GM03348 (cell line): Measurements from ENCODE around the gene NKX6-2.
"Not testable (repeated sequence)": the region's sequence is repeated elsewhere in the genome, so short reads cannot be mapped to it uniquely, and the experiment has no call there.

Experiments used
- DNase-seq: peaks from one replicate; pipeline ENCODE4 v3.0.0; 2012; ENCODE audit warnings: low spot score

NKX6-2 gene

DNA sequence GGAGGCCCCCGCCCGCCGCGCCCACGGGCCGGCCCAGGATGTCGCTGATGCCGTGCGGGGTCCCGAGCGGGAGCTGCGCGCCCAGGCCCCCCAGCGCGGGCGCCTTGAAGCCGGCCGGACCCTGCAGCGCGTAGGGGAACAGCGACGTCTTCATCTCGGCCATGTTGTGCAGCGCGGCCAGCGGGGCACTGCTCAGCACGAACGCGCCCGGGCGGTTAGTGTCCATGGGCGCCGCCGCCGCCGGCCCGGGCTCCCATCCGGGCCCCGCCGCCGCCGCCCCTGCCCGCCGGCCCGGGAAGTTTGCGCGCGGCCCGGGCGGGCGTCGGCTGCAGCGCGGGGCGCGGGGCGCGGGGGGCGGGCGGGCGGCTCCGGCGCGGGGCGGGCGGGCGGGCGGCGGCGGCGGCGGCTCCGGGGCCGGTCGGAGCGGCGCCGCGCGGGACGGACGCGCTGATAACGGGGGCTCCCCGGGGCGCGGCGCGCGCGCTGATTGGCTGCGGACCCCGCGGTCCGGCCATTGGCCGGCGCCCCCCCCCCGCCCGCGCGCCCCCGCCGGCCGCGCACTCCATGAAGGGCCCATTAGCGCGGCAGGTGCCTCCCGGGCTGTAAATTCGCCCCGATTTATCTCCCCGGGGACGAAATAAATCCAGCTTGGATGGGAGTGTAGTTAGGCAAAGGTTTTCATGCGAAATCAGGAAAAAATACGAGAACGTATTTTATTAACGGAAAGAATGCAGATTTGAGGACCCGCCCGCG, at the start of gene NKX6-2:
Gene NKX6-2, minus strand, starts transcription at position 425 of the 753 bp plus-strand sequence. Its CDS starts 199 bp downstream, at position 226.
- peak; percentile 41 for DNase-seq

DNA sequence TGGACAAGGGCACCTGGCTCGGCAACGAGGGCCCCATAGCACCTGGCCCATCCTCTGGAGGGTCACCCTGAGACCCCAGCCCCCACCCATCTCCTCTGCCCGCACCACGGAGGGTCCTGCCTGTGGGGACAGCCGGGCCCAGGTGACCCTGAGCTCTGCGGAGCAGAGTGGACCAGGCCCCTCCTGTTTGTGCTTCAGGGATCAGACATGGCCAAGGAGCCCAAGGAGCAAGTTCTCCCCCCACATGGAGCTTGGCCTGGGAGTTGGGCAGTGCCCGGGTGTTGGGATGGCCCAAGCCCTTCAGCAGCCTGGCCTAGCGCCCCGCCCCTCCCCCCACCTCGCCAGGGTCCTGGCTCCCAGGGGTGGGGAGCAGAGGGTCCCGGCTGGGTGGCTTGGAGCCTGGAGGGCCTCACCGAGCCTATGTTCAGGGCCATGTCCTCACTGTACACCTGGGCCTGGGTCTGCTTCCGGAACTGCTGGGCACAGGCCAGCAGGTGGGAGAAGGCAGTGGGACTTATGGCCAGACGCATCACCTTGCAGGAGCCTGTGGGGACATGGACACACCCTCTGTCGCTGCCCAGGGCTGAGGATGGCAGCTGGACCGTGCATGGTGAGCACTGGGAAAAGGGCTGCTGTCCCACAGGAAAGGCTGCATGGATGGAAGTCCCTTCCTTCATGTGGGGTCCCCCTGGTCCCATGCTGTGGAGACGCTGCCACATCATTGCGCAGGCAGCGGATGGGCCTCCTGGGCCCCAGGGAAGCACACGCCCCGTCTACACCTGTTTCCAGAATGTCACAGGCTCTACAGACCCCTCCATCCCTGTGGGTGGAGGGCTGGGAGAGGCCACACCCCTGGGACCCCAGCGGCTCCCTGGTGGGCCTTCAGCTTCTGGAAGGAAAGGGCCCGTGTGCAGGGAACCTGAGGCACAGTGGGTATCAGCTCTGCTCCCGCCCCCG, 49.2 kb upstream of the NKX6-2 start:
- DNase-seq = no peak

DNA sequence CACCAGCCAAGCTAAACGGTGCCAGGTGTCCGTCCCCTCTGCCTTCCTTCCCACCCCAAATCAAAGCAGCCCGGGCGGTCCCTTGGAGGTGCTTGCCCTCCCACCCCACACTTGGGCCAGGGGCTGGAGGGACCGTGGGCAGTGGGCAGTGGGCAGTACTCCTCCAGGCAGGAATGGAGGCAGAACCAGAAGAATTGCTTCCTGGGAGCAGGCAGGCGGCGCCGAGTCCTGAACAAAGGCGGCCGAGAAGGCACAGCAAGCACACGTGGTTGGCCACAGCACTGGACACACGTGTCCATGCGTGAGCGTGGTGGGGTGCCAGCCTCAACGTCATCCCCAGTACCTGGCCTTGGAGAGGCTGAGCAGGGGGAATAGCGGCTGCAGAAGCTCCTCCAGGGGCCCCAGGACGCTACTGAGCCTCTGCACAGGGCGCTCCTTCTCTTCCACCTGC, 48.4 kb upstream of the NKX6-2 start:
- no peak for DNase-seq

DNA sequence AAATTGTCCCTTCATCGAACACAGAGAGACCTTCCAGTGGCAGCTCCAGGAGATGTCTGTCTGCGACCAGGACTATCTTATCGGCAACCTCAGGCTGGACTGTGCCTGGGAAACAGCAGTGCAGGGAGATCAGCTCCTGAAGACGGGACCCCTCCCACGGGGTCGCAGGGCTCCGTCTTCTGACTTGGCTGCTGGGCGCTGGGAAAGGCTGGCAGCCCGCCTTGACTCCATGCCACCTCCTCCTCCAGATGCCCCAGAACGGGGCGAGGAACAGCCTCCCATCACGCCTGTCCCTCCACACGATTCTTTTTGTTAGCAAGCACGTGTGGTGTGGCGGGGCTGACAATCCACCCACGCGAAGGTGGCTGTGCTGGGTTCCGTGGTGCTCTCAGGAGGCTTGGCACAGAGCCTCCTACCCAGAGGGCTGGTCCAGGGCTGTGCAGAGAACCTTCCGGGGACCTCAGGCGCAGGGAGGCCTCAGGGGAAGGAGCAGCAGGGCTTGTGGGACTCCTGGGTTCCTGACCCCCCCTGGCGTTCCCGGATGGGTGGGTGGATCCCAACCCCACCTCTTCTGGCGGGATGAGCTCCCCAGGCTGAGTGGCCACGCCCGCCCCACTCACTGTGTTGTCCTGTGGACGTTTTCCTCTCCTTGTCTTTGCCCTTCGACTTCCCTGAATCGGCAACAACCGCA, 47.6 kb upstream of the NKX6-2 start:
- DNase-seq = no peak

DNA sequence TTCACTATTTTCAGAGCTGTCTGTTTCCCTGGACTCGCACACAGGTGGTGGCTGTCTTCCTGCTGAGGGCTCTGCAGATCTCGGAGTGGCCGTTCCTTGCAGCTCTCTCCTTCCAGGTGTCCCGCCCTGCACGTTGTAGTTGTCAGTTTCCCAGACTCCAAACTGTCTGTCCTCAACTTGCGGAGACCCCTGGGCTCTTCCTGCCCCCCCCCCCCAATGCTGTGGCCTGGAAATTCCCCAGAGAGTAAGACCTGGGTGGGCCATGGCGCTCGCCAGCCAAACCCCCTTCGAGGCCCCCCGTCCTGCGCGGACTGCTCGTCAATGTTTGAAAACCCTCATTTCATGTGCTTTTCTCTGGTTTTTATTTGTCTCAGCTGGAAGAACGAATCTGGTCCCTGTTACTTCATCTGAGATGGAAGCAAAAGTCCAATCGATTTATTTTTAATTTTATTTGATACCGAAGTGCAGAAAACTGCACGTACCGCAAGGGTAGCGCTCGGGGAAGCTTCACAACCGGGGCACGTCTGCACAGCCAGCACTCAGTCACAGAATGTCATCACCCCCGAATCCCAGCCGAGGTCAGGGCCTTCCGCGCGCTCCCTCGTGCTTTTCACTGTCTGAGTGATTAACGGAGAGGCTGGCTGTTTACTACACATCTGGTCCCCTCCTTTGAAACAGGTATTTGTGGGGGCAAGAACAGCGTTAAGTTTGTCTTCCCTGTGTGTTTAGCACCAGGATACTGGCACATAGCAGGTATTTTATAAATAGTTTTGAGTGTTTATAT, 46.4 kb upstream of the NKX6-2 start:
- DNase-seq = no peak

DNA sequence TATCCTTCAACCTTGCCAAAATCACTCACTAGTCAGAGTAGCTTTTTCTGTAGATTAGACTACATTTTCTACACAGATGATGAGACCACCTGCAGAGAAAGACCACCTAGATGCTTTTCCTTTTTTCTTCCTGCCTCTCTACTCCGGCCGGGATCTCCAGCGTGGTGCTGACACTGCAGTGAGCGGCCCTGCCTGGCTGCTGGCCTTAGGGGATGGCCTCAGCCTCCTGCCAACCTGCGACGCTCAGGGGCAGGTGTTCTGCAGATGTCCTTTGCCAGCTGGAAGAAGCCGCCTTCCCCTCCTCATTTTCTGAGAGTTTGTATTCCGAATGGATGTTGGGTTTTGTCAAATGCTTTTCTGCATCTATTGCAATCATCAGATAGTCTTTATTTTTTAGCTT, 43.5 kb upstream of the NKX6-2 start:
- DNase-seq = no peak

DNA sequence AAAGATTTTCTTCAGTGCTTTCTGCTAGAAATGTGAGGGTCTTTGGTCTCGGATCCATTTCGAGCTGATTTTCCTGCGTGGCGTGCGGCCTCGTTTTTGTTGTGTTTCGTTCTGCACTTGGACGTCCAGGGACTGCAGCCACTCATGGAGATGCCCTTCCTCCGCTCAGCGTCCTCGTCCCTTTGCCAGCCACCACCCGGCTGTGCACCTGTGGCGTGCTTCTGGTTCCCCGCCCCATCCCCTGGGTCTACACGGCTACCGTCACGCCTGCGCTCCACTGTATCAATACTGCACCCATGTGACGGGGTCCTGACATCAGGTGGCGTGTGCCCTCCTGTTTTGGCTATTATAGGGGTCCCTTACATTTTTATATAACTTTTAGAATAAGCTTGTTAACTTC, 42.7 kb upstream of the NKX6-2 start:
- no peak for DNase-seq

DNA sequence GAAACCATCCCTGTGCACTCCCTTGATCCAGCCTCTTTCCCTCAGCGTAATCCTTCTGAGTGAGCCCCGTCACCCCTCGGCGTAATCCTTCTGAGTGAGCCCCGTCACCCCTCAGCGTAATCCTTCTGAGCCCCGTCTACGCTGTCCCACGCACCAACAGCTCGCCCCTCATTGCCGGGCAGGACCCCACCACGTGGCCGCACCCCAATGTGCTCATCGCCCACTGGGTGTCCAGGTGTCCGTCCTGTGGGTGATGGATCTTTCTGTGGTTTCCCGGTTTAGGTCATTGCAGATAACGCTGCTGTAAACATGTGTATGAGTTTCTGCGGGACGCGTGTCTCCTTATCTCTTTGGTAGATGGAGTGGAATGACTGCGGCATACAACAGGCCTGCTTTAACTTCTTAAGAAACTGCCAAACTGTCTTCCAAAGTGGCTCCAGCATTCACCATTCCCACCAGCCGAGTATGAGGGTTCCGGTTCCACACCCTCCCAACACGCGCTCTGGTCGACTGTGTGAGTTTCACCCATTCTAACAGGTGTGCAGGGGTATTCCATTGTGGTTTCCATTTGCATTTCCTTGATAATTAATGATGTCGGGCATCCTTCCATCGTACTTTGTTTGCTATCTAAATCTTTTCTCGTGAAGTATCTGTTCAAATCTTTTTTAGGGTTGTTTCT, 42.1 kb upstream of the NKX6-2 start:
- no peak for DNase-seq

DNA sequence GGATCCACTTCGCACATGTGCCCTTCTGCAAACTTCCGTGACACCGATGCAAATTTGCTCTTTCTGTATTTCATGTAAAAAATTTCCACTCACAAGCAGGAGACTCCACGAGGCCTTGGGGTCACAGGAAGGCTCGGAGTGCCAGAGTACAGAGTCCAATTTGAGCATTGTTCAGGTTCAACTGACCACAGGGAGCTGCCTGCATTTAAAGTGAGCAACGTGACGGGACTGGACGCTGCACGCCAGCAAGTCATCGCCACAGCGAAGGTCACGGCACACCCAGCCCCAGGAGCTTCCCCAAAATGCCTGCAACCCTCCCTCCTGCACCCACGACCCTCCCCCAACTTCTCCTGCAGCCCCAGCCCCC, 41.5 kb upstream of the NKX6-2 start:
- DNase-seq = no peak

DNA sequence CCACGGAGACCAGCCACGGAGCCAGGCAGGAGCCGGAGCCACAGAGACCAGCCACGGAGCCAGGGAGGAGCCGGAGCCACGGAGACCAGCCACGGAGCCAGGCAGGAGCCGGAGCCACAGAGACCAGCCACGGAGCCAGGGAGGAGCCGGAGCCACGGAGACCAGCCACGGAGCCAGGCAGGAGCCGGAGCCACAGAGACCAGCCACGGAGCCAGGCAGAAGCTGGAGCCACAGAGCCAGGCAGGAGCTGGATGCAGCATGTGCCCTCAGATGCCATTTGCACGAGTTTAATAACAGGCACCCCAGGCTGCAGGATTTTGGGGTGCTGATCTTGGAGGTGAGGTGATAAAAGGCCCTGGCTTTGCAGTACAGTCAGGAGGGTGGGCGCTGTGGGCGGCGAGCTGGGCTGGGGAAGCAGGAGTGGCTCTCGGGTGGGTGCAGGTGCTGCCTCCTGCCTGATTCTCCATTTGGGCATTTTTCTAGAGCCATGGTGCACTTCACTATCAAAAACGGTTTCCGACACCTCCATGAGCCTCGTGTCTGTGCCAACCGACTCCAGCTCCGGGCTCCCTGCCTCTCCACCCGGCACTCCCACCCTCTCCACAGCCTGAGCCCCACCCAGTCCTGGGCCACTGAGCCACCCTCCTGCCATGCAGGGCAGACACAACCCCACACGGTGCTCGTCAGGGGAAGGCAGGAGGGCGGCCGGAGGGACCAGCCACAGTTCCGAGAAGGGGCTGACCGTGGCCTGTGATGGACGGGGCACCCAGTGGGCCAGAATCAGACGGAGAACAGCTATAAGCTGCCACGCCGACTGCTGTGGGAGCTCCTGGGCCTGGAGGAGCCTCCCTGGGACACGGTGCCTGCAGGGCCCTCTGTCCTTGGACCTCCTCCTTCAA, 40.8 kb upstream of the NKX6-2 start:
- no peak for DNase-seq

DNA sequence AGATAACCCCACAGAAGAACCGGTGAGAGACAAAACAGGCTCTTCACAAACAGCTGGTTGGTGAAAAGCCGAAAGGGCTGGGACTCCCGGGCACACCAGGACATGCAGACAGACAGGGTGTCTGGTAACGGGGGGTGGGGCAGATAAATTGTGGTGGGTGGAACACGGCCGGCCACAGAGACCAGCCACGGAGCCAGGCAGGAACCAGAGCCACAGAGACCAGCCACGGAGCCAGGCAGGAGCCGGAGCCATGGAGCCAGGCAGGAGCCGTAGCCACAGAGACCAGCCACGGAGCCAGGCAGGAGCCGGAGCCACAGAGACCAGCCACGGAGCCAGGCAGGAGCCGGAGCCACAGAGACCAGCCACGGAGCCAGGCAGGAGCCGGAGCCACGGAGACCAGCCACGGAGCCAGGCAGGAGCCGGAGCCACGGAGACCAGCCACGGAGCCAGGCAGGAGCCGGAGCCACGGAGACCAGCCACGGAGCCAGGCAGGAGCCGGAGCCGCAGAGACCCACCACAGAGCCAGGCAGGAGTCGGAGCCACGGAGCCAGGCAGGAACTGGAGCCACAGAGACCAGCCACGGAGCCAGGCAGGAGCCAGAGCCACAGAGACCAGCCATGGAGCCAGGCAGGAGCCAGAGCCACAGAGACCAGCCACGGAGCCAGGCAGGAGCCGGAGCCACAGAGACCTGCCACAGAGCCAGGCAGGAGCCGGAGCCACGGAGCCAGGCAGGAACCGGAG, 40.0 kb upstream of the NKX6-2 start:
- not testable (repeated sequence) for DNase-seq

DNA sequence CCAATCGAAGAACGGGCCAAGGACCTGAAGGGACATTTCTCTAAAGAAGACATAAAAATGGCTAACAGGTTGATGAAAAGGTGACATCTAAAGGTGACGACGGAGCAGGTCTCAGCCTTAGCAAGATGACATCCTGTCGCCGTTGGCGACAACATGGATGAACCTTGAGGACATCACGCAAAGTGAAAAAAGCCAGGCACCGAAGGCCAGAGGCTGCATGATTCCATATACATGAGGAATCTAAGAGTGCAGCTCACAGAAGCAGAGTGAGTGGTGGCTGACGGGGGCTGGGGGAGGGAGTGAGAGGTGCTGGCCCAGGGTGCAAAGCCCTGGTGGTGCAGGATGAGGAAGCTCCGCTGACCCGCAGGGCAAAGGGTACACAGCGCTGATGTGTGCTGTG, 34.1 kb upstream of the NKX6-2 start:
- DNase-seq = no peak

DNA sequence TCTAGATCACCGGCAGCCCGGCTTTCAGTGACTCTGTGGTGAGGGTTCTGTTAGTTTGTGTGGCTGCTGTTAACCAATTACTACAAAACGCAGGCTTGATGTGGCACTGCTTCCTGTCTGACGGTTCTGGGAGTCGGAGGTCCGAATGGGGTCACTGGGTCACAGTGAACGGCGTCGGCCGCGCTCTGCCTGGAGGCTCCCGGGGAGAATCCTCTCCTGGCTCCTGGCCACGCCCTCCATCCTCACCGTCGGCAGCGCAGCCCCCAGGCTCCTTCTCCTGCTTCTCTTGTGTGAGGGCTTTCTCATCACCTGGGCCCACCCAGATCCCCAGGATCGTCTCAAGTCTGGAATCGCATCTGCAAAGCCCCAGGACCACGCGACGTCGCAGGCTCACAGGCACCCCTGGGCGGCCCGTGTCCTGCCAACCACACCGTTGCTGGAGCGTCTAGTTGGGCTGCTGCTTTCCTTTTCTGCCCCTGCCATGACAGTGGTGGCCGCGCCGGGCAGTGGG, 31.8 kb upstream of the NKX6-2 start:
- DNase-seq = no peak

DNA sequence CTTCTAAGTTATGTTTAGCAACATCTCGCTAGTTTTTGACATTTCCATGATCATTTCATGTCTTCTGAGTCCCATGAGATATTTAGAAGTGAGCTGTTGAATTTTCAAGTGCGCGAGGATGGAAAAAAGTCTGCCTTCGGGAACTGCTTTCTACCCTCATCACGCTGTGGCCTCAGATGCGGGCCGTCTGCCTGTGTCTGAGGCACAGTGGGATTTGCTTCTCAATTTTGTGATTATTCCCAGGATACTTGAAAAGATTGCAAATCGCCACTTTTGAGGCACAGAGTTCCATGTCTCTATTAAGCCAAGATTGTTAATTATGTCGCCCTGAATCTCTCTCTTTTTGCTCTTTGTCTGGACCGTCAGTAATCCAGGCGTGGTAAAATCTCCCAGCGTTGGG, 30.8 kb upstream of the NKX6-2 start:
- DNase-seq = no peak

DNA sequence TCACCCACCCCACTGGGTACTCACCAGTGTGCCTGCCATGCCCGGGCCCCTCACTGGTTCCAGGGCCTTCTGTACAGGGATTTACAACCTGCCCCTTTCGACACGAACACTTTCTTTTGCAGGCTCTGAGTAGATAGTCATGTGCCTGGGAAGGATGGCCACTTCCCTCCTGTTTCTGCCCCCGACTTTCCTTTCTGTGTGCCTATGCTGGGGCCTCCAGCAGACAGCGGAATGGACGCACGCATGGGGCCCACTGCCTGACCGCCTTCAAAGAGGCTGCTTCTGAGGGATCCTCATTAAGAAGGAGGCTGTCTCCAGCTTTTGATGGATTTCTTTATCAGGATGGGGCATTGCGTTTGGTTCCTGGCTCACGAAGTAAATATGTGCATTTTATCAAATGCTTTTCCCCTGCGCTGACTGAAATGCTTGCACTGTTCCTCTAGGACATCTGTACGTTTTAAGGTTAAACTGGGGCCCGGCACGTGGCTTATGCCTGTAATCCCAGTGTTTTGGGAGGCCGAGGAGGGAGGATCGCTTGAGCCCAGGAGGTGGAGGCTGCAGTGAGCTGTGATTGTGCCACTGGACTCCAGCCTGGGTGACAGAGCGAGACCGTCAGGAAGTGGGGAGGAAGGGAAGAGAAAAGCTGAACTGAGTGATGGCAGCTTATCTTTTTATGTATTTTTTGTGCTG, 29.4 kb upstream of the NKX6-2 start:
- no peak for DNase-seq

DNA sequence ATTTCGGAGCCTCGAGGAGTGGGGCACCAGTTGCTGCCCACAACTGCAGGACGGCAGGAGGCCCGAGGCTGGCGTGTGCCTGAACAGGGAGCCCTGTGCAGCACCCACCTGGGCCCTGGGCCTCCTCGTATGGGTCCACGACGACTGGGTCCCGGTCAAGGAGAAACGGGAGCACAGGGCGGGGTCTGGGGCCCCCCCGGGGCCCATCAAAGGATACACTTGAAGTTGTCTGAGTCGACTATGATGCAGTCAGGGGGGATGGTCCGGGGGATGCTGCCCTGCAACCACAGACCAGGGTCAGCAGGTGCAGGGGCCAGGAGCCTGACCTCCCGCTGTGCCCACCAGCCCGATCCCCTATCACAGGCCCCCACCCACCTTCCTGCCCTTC, 28.5 kb upstream of the NKX6-2 start:
- no peak for DNase-seq

DNA sequence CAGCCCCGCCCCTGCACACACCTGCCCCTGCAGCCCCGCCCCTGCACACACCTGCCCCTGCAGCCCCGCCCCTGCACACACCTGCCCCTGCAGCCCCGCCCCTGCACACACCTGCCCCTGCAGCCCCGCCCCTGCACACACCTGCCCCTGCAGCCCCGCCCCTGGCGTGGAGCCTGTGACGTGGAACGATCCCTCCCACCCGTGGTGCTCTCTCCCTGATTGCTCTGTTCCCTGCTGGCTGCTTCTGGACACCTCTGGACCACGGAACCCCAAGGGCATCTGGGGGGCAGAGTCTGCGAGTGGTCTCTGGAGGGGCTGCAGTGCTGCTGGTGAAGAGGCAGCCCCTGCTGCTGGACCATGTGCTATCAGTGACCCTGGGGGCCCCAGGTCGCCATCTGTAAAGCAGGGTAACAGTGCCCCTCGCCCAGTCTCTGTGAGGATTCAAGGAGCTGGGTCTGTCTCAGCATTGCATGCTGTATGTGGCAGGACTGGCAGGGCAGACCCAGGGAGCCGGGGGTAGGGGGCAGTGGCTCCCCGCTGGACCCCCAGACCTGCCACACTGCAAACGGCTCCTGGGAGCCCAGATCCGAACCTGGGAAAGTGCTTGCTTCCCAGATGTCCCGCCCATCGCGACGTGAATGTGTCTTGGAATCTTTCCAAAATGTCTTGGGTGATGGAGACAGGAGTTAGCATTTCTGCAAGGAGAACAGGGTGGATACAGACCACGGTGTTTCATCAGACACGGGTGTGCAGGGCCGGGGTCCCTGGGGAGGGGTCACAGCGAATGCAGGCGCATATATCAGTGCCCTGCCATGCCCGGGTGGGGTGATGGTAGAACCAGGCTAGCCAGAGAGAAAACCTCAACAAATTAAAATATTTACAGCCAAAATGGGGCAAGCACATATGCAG, 27.9 kb upstream of the NKX6-2 start:
- no peak for DNase-seq

DNA sequence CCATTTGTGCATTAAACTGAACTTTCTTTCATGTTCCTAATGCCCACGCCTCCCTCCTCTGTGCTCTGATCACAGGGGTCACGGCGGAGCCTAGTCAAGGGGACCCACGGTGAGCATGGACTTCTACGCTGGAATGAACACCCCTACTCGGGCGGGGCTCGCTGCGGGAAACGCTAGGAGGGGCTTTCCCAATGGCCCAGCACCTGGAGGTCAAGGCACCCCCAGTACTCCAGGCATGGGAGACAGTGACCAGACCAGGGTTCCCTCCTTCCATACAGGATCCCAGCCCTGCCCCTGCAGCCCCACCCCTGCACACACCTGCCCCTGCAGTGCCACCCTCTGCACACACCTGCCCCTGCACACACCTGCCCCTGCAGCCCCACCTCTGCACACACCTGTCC, 27.1 kb upstream of the NKX6-2 start:
- no peak for DNase-seq
